ENCODE data around the gene SCN9A.
A peak's percentile ranks its signal among the peaks of the same experiment; 100 is the strongest.
"Not testable (repeated sequence)": the region's sequence is repeated elsewhere in the genome, so short reads cannot be mapped to it uniquely, and the experiment has no call there.

The SCN9A gene

DNA sequence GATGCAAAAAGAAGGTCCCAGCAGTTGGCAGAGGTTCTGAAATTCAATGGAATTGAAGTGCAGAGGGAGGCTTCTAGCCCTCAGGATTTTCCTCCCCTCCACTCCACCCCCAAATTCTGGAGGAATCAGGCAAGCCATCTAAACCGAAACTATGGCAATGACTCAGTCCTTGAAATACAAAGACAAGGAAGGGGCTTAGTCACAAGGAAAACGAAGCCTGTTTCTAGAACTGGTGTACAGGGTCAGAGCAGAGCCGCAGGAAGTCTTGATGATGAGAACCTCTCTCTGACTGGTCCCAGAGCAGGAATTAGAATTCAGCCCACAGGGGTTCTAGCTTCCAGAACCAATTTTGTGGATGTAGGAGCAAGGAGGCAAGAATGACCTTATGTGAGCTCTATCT is 136.2 kb downstream of the SCN9A start:
- DNase-seq: no peak

- no peak for DNase-seq
Measured at GRCh38 chr2:166238176-166238575, 137.6 kb downstream of the SCN9A start.

DNA sequence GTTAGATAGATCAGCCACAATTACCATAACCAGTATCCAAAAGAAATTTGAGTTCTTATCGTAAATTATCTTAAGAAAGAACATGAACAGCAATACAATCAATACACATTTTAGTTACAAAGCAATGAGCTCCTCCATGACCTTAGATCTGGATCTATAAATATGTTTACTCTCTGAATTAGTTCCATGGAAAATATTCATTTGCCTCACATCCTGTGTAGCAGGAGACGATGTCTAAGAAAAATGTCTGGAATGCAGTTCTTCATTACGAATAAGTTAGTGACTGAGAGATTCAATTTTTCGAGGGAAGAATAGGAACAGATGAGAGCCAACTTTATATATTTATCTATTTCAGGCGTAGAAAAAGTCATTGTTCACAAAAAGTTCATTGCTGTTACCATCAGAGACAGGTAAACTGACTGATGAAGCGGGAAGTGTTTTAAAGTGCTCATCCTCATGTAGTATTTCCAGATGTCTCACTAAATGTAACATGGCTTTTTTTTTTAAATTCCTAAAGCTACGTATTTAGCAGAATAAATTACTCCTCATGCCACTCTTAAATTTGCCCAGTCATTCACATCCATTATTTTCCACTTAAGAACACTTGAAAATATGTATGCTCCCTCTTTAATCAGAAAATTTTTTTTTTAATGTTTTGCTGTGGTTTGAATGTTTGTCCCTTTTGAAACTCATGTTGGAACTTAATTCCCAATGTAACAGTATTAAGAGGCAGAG is 141.5 kb downstream of the SCN9A start:
- no peak for DNase-seq

GRCh38 chr2:166233244-166233643 is 142.5 kb downstream of the SCN9A start:
- no peak for DNase-seq

- no peak for DNase-seq
Measured at GRCh38 chr2:166230724-166231070, 145.0 kb downstream of the SCN9A start.

GRCh38 chr2:166230024-166230723 is 145.6 kb downstream of the SCN9A start:
- no peak for DNase-seq

DNA sequence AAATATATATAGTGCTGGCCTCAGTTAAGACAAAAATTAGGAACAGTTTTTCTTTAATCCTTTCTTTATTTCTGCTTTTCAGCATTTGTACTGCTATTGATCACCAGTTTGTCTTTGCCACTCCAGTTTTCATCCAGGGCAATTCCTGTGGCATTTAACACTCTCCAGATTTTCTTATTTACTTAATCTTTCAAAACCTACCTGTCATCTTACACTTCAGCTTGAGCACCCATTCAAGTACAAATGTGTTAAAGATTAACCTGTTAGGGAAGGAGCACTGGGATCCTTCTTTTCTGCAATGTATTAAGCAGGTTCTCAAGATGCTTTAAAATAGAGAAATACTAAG is 146.1 kb downstream of the SCN9A start:
- DNase-seq: no peak

GRCh38 chr2:166224197-166224596 is 151.5 kb downstream of the SCN9A start:
- no peak for DNase-seq

GRCh38 chr2:166223298-166223697 is 152.4 kb downstream of the SCN9A start:
- no peak for DNase-seq

GRCh38 chr2:166211079-166211478 is 164.7 kb downstream of the SCN9A start:
- DNase-seq: no peak

DNA sequence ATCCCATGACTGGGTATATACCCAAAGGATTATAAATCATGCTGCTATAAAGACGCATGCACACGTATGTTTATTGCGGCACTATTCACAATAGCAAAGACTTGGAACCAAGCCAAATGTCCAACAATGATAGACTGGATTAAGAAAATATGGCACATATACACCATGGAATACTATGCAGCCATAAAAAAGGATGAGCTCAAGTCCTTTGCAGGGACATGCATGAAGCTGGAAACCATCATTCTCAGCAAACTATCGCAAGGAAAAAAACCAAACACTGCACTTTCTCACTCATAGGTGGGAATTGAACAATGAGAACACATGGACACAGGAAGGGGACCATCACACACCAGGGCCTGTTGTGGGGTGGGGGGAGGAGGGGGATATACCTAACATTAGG is 165.8 kb downstream of the SCN9A start:
- not testable (repeated sequence) for DNase-seq

DNA sequence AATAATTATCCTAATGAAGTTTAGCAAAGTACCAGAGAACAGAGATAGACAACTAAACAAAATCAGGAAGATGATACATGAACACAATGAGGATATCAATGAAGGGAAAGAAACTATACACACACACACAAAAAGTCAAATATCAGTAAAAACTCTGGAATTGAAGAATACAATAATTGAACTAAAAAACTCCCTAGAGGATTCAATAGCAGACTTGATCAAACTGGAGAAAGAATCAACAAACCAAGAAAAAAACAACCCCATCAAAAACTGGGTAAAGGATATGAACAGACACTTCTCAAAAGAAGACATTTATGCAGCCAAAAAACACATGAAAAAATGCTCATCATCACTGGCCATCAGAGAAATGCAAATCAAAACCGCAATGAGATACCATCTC is 166.4 kb downstream of the SCN9A start:
- DNase-seq: not testable (repeated sequence)

DNA sequence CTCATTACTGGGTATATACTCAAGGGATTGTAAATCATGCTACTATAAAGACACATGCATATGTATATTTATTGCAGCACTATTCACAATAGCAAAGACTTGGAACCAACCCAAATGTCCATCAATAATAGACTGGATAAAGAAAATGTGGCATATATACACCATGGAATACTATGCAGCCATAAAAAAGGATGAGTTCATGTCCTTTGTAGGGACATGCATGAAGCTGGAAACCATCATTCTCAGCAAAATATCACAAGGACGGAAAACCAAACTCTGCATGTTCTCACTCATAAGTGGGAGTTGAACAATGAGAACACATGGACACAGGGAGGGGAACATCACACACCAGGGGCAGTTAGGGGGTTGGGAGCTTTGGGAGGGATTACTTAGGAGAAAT is 169.6 kb downstream of the SCN9A start:
- DNase-seq: not testable (repeated sequence)

- no peak for DNase-seq
Measured at GRCh38 chr2:166202778-166203177, 173.0 kb downstream of the SCN9A start.

- no peak for DNase-seq
Measured at GRCh38 chr2:166197446-166197845, 178.3 kb downstream of the SCN9A start.

GRCh38 chr2:166193407-166193806 is 182.3 kb downstream of the SCN9A start:
- DNase-seq: no peak

DNA sequence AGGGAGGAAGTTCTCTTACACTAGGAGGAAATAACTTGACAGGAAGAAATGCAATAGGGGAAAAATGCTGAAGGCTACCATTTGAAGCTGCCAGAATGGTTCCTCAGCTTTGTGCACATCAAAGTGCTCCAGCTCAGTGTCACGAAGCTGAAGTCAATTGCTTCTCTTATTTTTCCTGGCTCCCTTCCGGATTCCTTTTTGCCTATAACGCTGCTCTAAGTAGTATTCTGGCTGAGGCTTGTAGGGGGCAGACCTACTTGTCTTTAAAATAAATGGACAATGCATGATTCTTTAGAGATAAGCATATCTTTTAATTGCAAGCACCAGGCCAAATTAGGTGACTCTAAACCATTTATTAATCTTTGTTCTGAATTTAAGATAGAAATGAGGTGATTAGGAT is 187.7 kb downstream of the SCN9A start:
- DNase-seq: no peak

GRCh38 chr2:166184789-166185188 is 191.0 kb downstream of the SCN9A start:
- no peak for DNase-seq

DNA sequence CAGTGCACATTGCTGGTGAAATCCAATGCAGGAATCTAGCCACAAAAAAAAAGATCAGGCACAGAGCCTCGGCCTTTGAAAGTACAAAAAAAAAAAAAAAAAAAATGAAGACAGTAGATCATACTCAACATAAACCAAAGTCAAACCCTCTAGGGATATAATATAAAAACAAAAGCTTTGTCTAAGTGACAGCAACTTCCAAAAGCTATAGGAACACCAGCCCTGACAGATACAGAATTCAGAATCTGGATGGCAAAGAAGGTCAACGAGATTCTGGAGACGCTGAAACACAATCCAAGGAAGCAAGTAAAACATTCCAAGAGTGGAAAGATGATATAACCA is 194.0 kb downstream of the SCN9A start:
- no peak for DNase-seq

DNA sequence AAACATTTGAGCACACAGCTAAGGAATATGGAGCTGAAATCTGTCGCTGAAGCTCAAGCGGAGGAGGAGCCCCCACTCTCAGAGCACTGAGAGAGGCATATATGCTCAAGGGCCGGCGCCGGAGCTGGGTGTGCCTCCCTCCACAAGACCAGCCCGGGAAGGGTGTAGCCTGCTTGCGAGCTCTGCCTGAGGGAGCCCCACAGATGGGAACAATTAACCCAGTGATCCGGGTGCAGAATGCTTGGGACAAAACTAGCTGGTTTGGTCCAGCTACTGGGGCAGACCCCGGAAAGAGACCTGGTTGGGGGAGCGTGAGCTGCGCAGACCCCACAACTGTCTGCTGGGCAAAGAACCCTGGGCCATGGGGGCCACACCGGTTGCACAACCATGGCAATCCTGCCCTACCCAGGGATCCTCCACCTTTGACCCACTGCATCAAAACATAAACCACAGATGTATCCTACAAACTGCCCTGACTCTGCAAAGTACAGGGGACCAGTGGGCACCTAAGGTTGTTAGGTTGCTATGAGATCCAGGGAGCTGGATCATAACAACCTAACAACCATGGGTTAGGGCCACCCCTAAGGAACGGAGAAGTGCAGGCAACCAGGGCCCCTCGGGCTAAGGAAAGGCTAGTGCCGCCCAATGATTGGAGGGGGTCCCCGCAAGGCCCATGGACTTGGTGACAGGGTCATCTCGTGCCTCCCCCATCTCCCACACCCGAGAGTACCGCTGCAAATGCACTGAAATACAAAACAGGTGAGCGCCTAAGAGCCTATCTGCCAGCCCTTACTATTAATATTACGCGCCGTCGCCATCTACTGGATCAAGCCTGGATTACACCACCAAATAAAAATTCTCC is 194.6 kb downstream of the SCN9A start:
- peak in 1 of 2 experiments; percentile 1 for DNase-seq

DNA sequence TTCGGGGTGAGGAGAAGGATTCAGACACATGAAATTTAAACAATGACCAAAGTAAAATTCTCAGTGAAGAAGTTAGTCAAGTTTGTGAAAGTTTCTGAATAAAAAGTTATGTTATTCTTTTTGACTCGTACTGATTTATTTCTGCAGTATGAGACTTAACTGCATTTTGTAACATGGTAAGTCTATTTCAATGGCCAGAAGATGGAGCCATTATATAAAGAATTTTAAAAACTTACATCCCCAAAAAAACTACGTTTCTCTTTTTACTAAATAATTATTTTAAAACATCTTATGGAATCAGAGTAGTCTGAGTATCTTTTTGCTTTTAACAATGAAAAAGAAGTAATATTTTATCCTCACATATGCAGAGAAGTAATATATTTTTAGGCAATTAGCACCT is 196.5 kb downstream of the SCN9A start:
- no peak for DNase-seq

DNA sequence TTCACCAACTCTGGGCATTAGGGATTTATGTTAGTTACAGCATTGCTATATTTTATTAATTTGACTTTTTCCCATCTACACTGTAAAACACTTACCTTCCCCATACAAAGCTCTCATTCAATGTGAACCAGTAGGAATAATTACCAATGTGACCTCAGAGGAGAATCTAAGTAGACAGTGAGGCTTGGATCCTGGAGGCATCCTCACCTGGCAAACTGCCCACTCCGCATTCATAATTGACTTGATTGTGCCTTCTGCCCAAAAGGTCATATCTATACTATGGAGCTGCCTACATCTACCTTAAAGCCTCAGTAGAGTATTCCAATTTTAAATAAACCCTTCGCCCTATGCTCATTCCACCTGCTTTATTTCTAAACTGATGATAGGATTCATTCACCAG is 202.5 kb downstream of the SCN9A start:
- DNase-seq: no peak

DNA sequence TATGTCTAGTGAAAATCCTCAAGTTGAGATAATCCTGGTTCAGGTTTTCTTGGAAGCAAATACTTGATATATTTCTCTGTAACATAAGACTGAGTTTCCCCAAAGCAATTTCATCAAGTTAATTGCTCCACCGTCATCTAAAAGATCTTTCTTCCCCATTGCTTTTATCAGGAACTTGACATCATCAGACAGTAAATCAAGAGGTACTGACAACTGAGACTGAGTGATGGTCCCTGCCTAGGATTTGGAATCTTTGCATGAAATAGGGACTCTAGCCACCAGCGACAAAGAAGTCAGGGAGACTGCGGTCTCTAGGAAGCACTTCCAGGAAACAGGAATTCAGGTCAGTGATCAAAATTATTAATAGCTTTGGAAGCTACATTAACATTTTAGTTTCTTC is 204.5 kb downstream of the SCN9A start:
- no peak for DNase-seq

DNA sequence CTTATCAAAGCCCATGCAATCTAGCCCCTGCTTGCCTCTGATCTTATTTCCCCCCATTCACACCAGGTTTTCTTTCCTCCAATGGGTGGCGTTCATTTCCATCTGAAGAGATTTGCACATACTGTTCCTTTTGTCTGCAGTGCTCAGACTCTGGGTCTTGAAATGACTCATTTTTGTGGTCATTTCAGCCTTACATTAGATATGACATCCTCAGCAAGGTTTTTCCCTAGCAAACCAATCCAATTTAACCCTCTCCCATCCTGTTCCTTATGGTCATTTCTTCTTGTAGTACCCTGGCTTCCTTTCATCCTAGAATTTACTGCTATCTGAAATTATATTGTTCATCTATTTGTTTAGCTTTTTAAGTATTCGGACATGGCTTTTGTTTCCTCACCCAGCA is 205.4 kb downstream of the SCN9A start:
- DNase-seq: no peak

All from stimulated activated CD4-positive, alpha-beta T cell treated with anti-CD3 and anti-CD28 coated beads, Interleukin-4, amount 100 ng/mL, for 4 hours (primary cell).